HepG2 (cell line): Measurements from ENCODE around the gene ZNF217. TPM values are rescaled to one million over a fixed set of nuclear protein-coding genes. Genes with fewer than 3 reads are reported as not detected.

Experiments
- JUND ChIP-seq: sonication (generic); formaldehyde crosslinking; IDR thresholded peaks from 2 replicates; pipeline ENCODE4 v1.8.0; 2022; ENCODE audit warnings: mild to moderate bottlenecking, missing genetic modification reagents
- MTF2 ChIP-seq: sonication (generic); formaldehyde crosslinking; IDR thresholded peaks from 2 replicates; pipeline ENCODE4 v1.5.0; 2020; ENCODE audit warnings: missing genetic modification reagents, borderline replicate concordance
- PLRG1 ChIP-seq: fragments of 450-650 bp; conservative IDR thresholded peaks from 2 replicates; pipeline ENCODE4 v1.6.1; 2016
- SMARCE1 ChIP-seq: fragments of 450-650 bp; IDR thresholded peaks from 2 replicates; pipeline ENCODE4 v1.6.1; 2017; ENCODE audit warnings: borderline replicate concordance
- SP1 ChIP-seq, 2 experiments: fragments of 450-650 bp in 1 of 2; sonication (generic) in 1 of 2; formaldehyde crosslinking in 1 of 2; IDR thresholded peaks; 2 replicates each; pipeline versions ENCODE4 v1.4.0 to v1.6.1; 2016 to 2020; ENCODE audit warnings: missing genetic modification reagents in 1 of 2
- TFAP4 ChIP-seq: sonication (generic); IDR thresholded peaks from 2 replicates; pipeline ENCODE4 v1.6.1; 2016; ENCODE audit warnings: low read depth, borderline replicate concordance
- ZFP91 ChIP-seq: sonication (generic); formaldehyde crosslinking; IDR thresholded peaks from 2 replicates; pipeline ENCODE4 v1.9.0; 2022; ENCODE audit warnings: missing genetic modification reagents, mild to moderate bottlenecking, borderline replicate concordance
- ZNF160 ChIP-seq: sonication (generic); formaldehyde crosslinking; IDR thresholded peaks from 2 replicates; pipeline ENCODE4 v1.8.0; 2022; ENCODE audit warnings: mild to moderate bottlenecking, inconsistent platforms, missing genetic modification reagents
- ZNF746 ChIP-seq: sonication (generic); formaldehyde crosslinking; IDR thresholded peaks from 2 replicates; pipeline ENCODE4 v1.8.0; 2022; ENCODE audit warnings: mild to moderate bottlenecking, missing genetic modification reagents
- polyA plus RNA-seq, 8 experiments: library from polyadenylated mRNA; depleted of rRNA in 3 of 8; stranded (reverse) in 7 of 8; unstranded in 1 of 8; fragments of >200 nt; fragmentation: Illumina TruSeq in 4 of 8; extraction: Trizol in 4 of 8; gene quantifications; 2 replicates each; pipeline versions ENCODE4 v1.2.1 to v1.2.3, GENCODE V29; 2011 to 2016; ENCODE audit warnings: low read depth in 4 of 8, missing spikeins in 1 of 8, mixed read lengths in 1 of 8; ENCODE audit not compliant: insufficient read depth in 1 of 8
- total RNA-seq, 5 experiments: library from RNA; depleted of rRNA; stranded (reverse); fragments of >200 nt; fragmentation: Illumina TruSeq; extraction: Trizol; gene quantifications; 2 replicates each; pipeline ENCODE4 v1.2.3, GENCODE V29; 2016; ENCODE audit warnings: low read depth in 1 of 5

The ZNF217 gene
- total and polyA plus RNA-seq, 2 of the 13 experiments (the other 11 are each of a cell fraction or from before 2014, with no cell fraction given): 22.3 to 29.8 TPM

- TF ChIP-seq SP1 (IDR thresholded peaks at IDR 0.05) (no peak), SP1 (CRISPR knock-in tag; IDR thresholded peaks at IDR 0.05) (no peak), ZNF746 (CRISPR knock-in tag) (no peak), MTF2 (no peak), PLRG1 (no peak), ZNF160 (CRISPR knock-in tag) (no peak; the same call in 1 of the 2 replicates), TFAP4 (no peak; the same call in 1 of the 2 replicates), JUND (CRISPR knock-in tag) (no peak; the same call in 1 of the 2 replicates), ZFP91 (CRISPR knock-in tag) (peak; percentile 48; the same call in 1 of the 2 replicates), SMARCE1 (no peak)
Observed at GRCh38 chr20:53642196-53643030, 48.8 kb upstream of the ZNF217 start (continued).
